K562 (cell line): ENCODE measurements around the gene SLC4A9. TPM values are rescaled to one million over a fixed set of nuclear protein-coding genes. Genes with fewer than 3 reads are reported as not detected.

ENCODE experiments used
- ATAC-seq: fragments of 200-7000 bp; cut with Tn5 transposase; 3 replicates; pipeline ENCODE4 v1.9.1; 2020; ENCODE audit warnings: moderate library complexity
- BruUV-seq: library from RNA; stranded (reverse); fragments of 400-500 nt; replicated peaks from 2 replicates; lab custom pipeline; 2021; lab: Mats Ljungman, UMichigan
- CTCF ChIA-PET: fragments of 300-600 bp; formaldehyde crosslinking; extraction: SDS; loops from one replicate; lab custom pipeline; 2021; ENCODE audit warnings: low intra/inter-chr PET ratio; lab: Yijun Ruan, JAX
- POLR2A ChIA-PET: fragments of 300-600, 350-650 bp; sonication (Branson Sonifier 250); formaldehyde crosslinking; extraction: SDS; loops from one replicate; lab custom pipeline; 2021; ENCODE audit warnings: antibody characterized with exemption, inconsistent platforms; lab: Yijun Ruan, JAX
- DNase-seq, 4 experiments: peaks; one replicate each; pipeline versions ENCODE4 v3.0.0 to v3.0.0-alpha.2; 2011 to 2018; ENCODE audit warnings: low spot score in 3 of 4, mixed read lengths in 3 of 4; ENCODE audit errors: extremely low read depth in 1 of 4
- FAIRE-seq: peaks from 2 replicates; lab custom pipeline; 2011; peaks lifted over from hg19 to GRCh38; lab: Jason Lieb, UNC
- H2AFZ ChIP-seq: 2 replicates; pipeline ENCODE4 v1.6.0; 2011; ENCODE audit warnings: low read depth, low read length, control low read depth, inconsistent platforms
- H3K27ac ChIP-seq: fragments of 200-600 bp; 3 replicates; pipeline ENCODE4 v1.8.0; 2011; ENCODE audit warnings: low read depth, mild to moderate bottlenecking, control low read depth, inconsistent platforms, low read length, moderate library complexity, mixed read lengths; ENCODE audit errors: extremely low read depth
- H3K27me3 ChIP-seq, 2 experiments: fragments of 300-600 bp in 1 of 2; 2 replicates in 1 of 2; 3 replicates in 1 of 2; pipeline versions ENCODE4 v1.6.0 to v1.8.0; 2011; ENCODE audit warnings: inconsistent platforms in 2 of 2, low read length in 2 of 2, mild to moderate bottlenecking in 1 of 2, mixed read lengths in 1 of 2, moderate library complexity in 1 of 2; ENCODE audit not compliant: control insufficient read depth in 2 of 2, insufficient read depth in 2 of 2
- H3K36me3 ChIP-seq: fragments of 300-600 bp; 3 replicates; pipeline ENCODE4 v1.8.0; 2011; ENCODE audit warnings: mild to moderate bottlenecking, low read length, inconsistent platforms; ENCODE audit not compliant: control insufficient read depth, insufficient read depth
- H3K4me1 ChIP-seq, 2 experiments: fragments of 200-600 bp in 1 of 2; replicated peaks in 1 of 2; 2 replicates in 1 of 2; 3 replicates in 1 of 2; pipeline versions ENCODE4 v1.5.1 to v1.8.0; 2011; ENCODE audit warnings: inconsistent platforms in 2 of 2, low read length in 2 of 2, mild to moderate bottlenecking in 1 of 2, mixed read lengths in 1 of 2, moderate library complexity in 1 of 2; ENCODE audit not compliant: control insufficient read depth in 2 of 2, insufficient read depth in 2 of 2
- H3K4me2 ChIP-seq: 2 replicates; pipeline ENCODE4 v1.6.1; 2011; ENCODE audit warnings: low read length, control low read depth, inconsistent platforms, mixed read lengths; ENCODE audit not compliant: insufficient read depth
- H3K4me3 ChIP-seq: fragments of 200-600 bp; sonication (generic), shearing (Covaris generic); 2 replicates; pipeline ENCODE4 v1.5.1; 2016; ENCODE audit warnings: control low read depth, inconsistent platforms
- H3K79me2 ChIP-seq: fragments of 200-600 bp; 3 replicates; pipeline ENCODE4 v1.8.0; 2011; ENCODE audit warnings: low read length, inconsistent platforms; ENCODE audit not compliant: control insufficient read depth, insufficient read depth
- H3K9ac ChIP-seq, 2 experiments: 2 replicates each; pipeline versions ENCODE4 v1.6.0 to v1.6.1; 2011; ENCODE audit warnings: low read depth in 2 of 2, low read length in 2 of 2, control low read depth in 1 of 2, inconsistent platforms in 1 of 2, mild to moderate bottlenecking in 1 of 2, mixed read lengths in 1 of 2; ENCODE audit not compliant: insufficient read depth in 1 of 2
- H3K9me1 ChIP-seq: one replicate; pipeline ENCODE4 v1.6.0; 2011; ENCODE audit warnings: inconsistent platforms, mild to moderate bottlenecking, low read length, moderate library complexity; ENCODE audit not compliant: control insufficient read depth, insufficient read depth
- H3K9me3 ChIP-seq: replicated peaks from 2 replicates; pipeline ENCODE4 v1.5.1; 2011; ENCODE audit warnings: low read depth, low read length, inconsistent platforms; ENCODE audit not compliant: control insufficient read depth, insufficient read depth
- H4K20me1 ChIP-seq: replicated peaks from 2 replicates; pipeline ENCODE4 v1.6.1; 2011; ENCODE audit warnings: low read length, inconsistent platforms, mixed read lengths; ENCODE audit not compliant: control insufficient read depth, insufficient read depth
- FOXO4 ChIP-seq: fragments of 450-650 bp; formaldehyde crosslinking; IDR thresholded peaks from 2 replicates; pipeline ENCODE4 v1.4.0; 2020; ENCODE audit warnings: mild to moderate bottlenecking, moderate library complexity
- ID3 ChIP-seq, 2 experiments: fragments of 250-450 bp in 1 of 2; fragments of 450-650 bp in 1 of 2; sonication (Bioruptor Pico) in 1 of 2; IDR thresholded peaks; 2 replicates each; pipeline versions ENCODE4 v1.6.1 to v1.8.0; 2016 to 2021; ENCODE audit warnings: mild to moderate bottlenecking in 2 of 2, moderate library complexity in 2 of 2, missing compliant biosample characterization in 1 of 2, missing genetic modification characterization in 1 of 2
- MCM7 ChIP-seq, 2 experiments: fragments of 450-650 bp; IDR thresholded peaks; 2 replicates each; pipeline ENCODE4 v1.6.1; 2016 to 2018
- MTF1 ChIP-seq: fragments of 250-450 bp; sonication (Bioruptor Pico); IDR thresholded peaks from 2 replicates; pipeline ENCODE4 v1.9.0; 2021; ENCODE audit warnings: moderate library complexity, mild to moderate bottlenecking, inconsistent platforms, borderline replicate concordance
- PHF8 ChIP-seq: fragments of 200-600 bp; sonication (generic); IDR thresholded peaks from 2 replicates; pipeline ENCODE4 v1.6.1; 2012; ENCODE audit warnings: mixed run types, mild to moderate bottlenecking, inconsistent platforms, low read length, moderate library complexity, borderline replicate concordance
- ZNF274 ChIP-seq: IDR thresholded peaks from 2 replicates; pipeline ENCODE4 v1.6.1; 2011; ENCODE audit warnings: low read depth, mild to moderate bottlenecking, low read length, moderate library complexity, borderline replicate concordance
- WGBS: fragments of 100-300 bp; shearing (Covaris generic); methylation state at CpG from one replicate; pipeline ENCODE4 v1.1.6; 2016; ENCODE audit warnings: low coverage, mixed read lengths; ENCODE audit not compliant: insufficient coverage; ENCODE audit errors: missing lambda C conversion rate; 5-methylcytosine and 5-hydroxymethylcytosine counted together
- in situ Hi-C: fragments of 300-500 bp; cut with MboI; formaldehyde crosslinking; loops from 4 replicates; pipeline ENCODE4 v1.15.0; 2018; ENCODE audit warnings: inconsistent platforms, mixed read lengths
- intact Hi-C: fragments of 100-400 bp; cut with micrococcal nuclease; formaldehyde crosslinking; loops from 2 replicates; pipeline ENCODE4 v1.14.2; 2022
- polyA plus RNA-seq, 8 experiments: library from polyadenylated mRNA; depleted of rRNA in 4 of 8; stranded (reverse) in 5 of 8; unstranded in 3 of 8; fragments of >200 nt; fragmentation: Nextera tagmentation in 2 of 8; fragmentation: Illumina TruSeq in 1 of 8; extraction: Ambion mirVana in 2 of 8; extraction: Trizol in 1 of 8; gene quantifications; 2 replicates each; pipeline versions ENCODE4 v1.2.1 to v1.2.3, GENCODE V29; 2011 to 2014; ENCODE audit warnings: inconsistent platforms in 1 of 8, missing spikeins in 1 of 8
- total RNA-seq, 7 experiments: library from RNA; depleted of rRNA in 6 of 7; stranded (reverse); fragments of >200 nt in 6 of 7; fragmentation: Illumina TruSeq in 2 of 7; extraction: Trizol in 2 of 7; gene quantifications; 2 replicates each; pipeline versions ENCODE4 v1.2.1 to v1.2.3, GENCODE V29; 2011 to 2021; ENCODE audit warnings: low replicate concordance in 1 of 7
- TF ChIP-seq, protein P1 (sequence below), 3 experiments: fragments of 200-800 bp in 1 of 3; sonication (Bioruptor generic) in 1 of 3; sonication (generic) in 1 of 3; formaldehyde crosslinking in 1 of 3; IDR thresholded peaks; 2 replicates each; pipeline versions ENCODE4 v1.6.1 to v1.8.0; 2016 to 2022; ENCODE audit warnings: mild to moderate bottlenecking in 2 of 3, missing compliant biosample characterization in 2 of 3, missing genetic modification characterization in 2 of 3, missing genetic modification reagents in 1 of 3
- TF ChIP-seq, protein P2 (sequence below): fragments of 250-450 bp; sonication (Bioruptor Pico); IDR thresholded peaks from 2 replicates; pipeline ENCODE4 v1.4.0; 2020

SLC4A9 gene
- total and polyA plus RNA-seq, 9 of the 15 experiments (the other 6 are each of a cell fraction or from before 2014, with no cell fraction given) = 0.05 to 0.13 TPM; not detected in 7

GRCh38 chr5:140338336-140338735, 21.7 kb upstream of the SLC4A9 start (continued):
- no peak for TF ChIP-seq MCM7 (IDR thresholded peaks at IDR 0.05)

GRCh38 chr5:140338908-140339307, 21.1 kb upstream of the SLC4A9 start:
- CTCF ChIA-PET = interaction anchor here (0.5 kb wide), 1 partner anchor 181 kb away, joined by 4 read pairs; no protein-coding TSS in a partner anchor
- TF ChIP-seq PHF8 (no peak), ID3 (CRISPR knock-in tag; IDR thresholded peaks at IDR 0.05) (no peak), ID3 (tag; IDR thresholded peaks at IDR 0.05) (no peak), MTF1 (no peak), ZNF274 (no peak), FOXO4 (CRISPR knock-in tag) (no peak)
- TF ChIP-seq, protein P1, sequence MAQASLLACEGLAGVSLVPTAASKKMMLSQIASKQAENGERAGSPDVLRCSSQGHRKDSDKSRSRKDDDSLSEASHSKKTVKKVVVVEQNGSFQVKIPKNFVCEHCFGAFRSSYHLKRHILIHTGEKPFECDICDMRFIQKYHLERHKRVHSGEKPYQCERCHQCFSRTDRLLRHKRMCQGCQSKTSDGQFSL (CRISPR knock-in tag; IDR thresholded peaks at IDR 0.05) = no peak
- TF ChIP-seq, protein P1 (tag; IDR thresholded peaks at IDR 0.05) = no peak
- TF ChIP-seq, protein P2, sequence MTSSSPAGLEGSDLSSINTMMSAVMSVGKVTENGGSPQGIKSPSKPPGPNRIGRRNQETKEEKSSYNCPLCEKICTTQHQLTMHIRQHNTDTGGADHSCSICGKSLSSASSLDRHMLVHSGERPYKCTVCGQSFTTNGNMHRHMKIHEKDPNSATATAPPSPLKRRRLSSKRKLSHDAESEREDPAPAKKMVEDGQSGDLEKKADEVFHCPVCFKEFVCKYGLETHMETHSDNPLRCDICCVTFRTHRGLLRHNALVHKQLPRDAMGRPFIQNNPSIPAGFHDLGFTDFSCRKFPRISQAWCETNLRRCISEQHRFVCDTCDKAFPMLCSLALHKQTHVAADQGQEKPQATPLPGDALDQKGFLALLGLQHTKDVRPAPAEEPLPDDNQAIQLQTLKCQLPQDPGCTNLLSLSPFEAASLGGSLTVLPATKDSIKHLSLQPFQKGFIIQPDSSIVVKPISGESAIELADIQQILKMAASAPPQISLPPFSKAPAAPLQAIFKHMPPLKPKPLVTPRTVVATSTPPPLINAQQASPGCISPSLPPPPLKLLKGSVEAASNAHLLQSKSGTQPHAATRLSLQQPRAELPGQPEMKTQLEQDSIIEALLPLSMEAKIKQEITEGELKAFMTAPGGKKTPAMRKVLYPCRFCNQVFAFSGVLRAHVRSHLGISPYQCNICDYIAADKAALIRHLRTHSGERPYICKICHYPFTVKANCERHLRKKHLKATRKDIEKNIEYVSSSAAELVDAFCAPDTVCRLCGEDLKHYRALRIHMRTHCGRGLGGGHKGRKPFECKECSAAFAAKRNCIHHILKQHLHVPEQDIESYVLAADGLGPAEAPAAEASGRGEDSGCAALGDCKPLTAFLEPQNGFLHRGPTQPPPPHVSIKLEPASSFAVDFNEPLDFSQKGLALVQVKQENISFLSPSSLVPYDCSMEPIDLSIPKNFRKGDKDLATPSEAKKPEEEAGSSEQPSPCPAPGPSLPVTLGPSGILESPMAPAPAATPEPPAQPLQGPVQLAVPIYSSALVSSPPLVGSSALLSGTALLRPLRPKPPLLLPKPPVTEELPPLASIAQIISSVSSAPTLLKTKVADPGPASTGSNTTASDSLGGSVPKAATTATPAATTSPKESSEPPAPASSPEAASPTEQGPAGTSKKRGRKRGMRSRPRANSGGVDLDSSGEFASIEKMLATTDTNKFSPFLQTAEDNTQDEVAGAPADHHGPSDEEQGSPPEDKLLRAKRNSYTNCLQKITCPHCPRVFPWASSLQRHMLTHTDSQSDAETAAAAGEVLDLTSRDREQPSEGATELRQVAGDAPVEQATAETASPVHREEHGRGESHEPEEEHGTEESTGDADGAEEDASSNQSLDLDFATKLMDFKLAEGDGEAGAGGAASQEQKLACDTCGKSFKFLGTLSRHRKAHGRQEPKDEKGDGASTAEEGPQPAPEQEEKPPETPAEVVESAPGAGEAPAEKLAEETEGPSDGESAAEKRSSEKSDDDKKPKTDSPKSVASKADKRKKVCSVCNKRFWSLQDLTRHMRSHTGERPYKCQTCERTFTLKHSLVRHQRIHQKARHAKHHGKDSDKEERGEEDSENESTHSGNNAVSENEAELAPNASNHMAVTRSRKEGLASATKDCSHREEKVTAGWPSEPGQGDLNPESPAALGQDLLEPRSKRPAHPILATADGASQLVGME (CRISPR knock-in tag) = no peak

More at GRCh38 chr5:140338908-140339307, 21.1 kb upstream of the SLC4A9 start:
- DNase-seq (no peak), FAIRE-seq (no peak), ATAC-seq (no peak)
- no peaks in the 10 kb centered on the region for H3K36me3 ChIP-seq
- POLR2A ChIA-PET = no interaction called here
- intact Hi-C loops (no loop called here), in situ Hi-C loops (no loop called here)
- H3K9ac ChIP-seq = no peak overlapping the region
- 41% methylated on average over 2 of the region's 2 CpGs for WGBS
- no peak overlapping the region for H3K27ac ChIP-seq
- H4K20me1 ChIP-seq = no peaks in the 10 kb centered on the region
- H2AFZ ChIP-seq = no peak overlapping the region
- no peak overlapping the region for H3K4me2 ChIP-seq
- H3K79me2 ChIP-seq = no peaks in the 10 kb centered on the region
- no peaks in the 10 kb centered on the region for H3K27me3 ChIP-seq
- no TSS peak for BruUV-seq
- peaks cover 0 to 7% of the 10 kb centered on the region in 2 experiments; a peak in 1 of 5 replicates for H3K4me1 ChIP-seq
- H3K4me3 ChIP-seq = no peak overlapping the region
- H3K9me1 ChIP-seq = no peaks in the 10 kb centered on the region
- no peaks in the 10 kb centered on the region for H3K9me3 ChIP-seq
